ENCODE results near the gene NIPAL1. TPM values are rescaled to one million over a fixed set of nuclear protein-coding genes. Genes with fewer than 3 reads are reported as not detected.

NIPAL1 gene
- polyA plus RNA-seq, 1 experiment: 0.60 TPM

DNA sequence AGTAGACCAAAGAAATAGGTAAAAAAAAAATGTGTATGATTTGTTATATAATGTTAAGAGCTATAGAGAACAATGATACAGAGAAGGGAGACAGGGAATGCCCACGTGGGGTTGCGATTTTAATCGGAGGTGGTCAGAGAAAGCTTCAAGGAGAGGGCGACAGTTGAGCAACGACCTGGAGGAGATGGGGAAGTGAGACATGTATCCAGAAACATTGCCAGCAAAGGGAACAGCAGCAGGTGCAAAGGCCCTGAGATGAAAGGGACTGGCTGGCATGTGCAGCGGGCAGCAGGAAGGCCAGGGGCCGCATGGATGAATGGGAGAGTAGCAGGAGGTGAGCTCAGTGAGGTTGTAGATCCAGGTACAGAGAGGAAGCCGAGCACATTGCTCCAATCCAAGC lies 32.9 kb downstream of the NIPAL1 start:
- DNase-seq (ENCODE audit: low read depth): no peak
- Histone ChIP-seq H3K27me3 (ENCODE audit: control insufficient read depth, insufficient read depth, low read length) (peaks cover 3% of the 10 kb centered on the region; the same call in 1 of the 2 replicates), H3K4me3 (ENCODE audit: low read depth, low read length) (no peak overlapping the region), H3K36me3 (ENCODE audit: control insufficient read depth, insufficient read depth, low read length) (no peaks in the 10 kb centered on the region)
- CTCF ChIA-PET: interaction anchor here (0.7 to 3.2 kb wide), 2 partner anchors 10 to 16 kb away, joined by 3 to 13 read pairs; no protein-coding TSS in a partner anchor
- POLR2A ChIA-PET: interaction anchor here (0.6 kb wide), 1 partner anchor 86 kb away, joined by 3 read pairs; no protein-coding TSS in a partner anchor
- TF ChIP-seq, protein P1, sequence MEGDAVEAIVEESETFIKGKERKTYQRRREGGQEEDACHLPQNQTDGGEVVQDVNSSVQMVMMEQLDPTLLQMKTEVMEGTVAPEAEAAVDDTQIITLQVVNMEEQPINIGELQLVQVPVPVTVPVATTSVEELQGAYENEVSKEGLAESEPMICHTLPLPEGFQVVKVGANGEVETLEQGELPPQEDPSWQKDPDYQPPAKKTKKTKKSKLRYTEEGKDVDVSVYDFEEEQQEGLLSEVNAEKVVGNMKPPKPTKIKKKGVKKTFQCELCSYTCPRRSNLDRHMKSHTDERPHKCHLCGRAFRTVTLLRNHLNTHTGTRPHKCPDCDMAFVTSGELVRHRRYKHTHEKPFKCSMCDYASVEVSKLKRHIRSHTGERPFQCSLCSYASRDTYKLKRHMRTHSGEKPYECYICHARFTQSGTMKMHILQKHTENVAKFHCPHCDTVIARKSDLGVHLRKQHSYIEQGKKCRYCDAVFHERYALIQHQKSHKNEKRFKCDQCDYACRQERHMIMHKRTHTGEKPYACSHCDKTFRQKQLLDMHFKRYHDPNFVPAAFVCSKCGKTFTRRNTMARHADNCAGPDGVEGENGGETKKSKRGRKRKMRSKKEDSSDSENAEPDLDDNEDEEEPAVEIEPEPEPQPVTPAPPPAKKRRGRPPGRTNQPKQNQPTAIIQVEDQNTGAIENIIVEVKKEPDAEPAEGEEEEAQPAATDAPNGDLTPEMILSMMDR (IDR thresholded peaks at IDR 0.05; ENCODE audit: insufficient read depth, low read depth, low read length): no peak

- POLR2A ChIA-PET: no interaction called here
- no peaks in the 10 kb centered on the region for H3K36me3 ChIP-seq (ENCODE audit: control insufficient read depth, insufficient read depth, low read length)
- H3K27me3 ChIP-seq (ENCODE audit: control insufficient read depth, insufficient read depth, low read length): peaks cover 3% of the 10 kb centered on the region; the same call in 1 of the 2 replicates
- DNase-seq (ENCODE audit: low read depth): no peak
- TF ChIP-seq, protein P1 (IDR thresholded peaks at IDR 0.05; ENCODE audit: insufficient read depth, low read depth, low read length): no peak
- CTCF ChIA-PET: interaction anchor here (0.9 to 3.2 kb wide), 3 partner anchors 11 to 18 kb away, joined by 3 to 13 read pairs (median 3); no protein-coding TSS in a partner anchor
- no peak overlapping the region for H3K4me3 ChIP-seq (ENCODE audit: low read depth, low read length)
These were observed 34.5 kb downstream of the NIPAL1 start for GRCh38 chr4:48051078-48051477.

GRCh38 chr4:48058617-48059530 lies 42.3 kb downstream of the NIPAL1 start:
- no peaks in the 10 kb centered on the region for H3K36me3 ChIP-seq (ENCODE audit: control insufficient read depth, insufficient read depth, low read length)
- POLR2A ChIA-PET: no interaction called here
- no peaks in the 10 kb centered on the region; the same call in 1 of the 2 replicates for H3K27me3 ChIP-seq (ENCODE audit: control insufficient read depth, insufficient read depth, low read length)
- DNase-seq (ENCODE audit: low read depth): no peak
- H3K4me3 ChIP-seq (ENCODE audit: low read depth, low read length): no peak overlapping the region
- TF ChIP-seq, protein P1 (IDR thresholded peaks at IDR 0.05; ENCODE audit: insufficient read depth, low read depth, low read length): no peak
- CTCF ChIA-PET: interaction anchor here (1.0 to 1.4 kb wide), 2 partner anchors 9 to 25 kb away, joined by 3 read pairs; no protein-coding TSS in a partner anchor

DNA sequence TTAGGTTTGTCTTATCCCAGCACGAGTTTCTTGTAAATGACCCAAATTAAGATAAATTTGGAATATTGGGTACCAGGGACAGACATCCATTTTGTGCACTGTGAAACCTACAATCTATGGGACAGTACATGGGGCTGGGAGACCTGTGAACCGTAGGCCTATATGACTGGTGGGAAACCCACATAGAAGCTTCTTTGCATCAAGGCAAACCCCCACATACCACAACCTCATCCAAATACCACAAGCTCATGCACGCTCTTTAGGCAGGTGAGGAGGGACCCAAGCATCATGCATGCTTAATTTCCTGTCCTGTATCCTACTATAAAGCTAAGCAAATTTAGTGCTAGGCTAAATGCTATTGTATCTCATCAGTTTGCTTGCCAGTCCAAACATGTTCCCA lies 47.8 kb downstream of the NIPAL1 start:
- ChIA-PET CTCF (interaction anchor here (1.1 kb wide), 1 partner anchor 12 kb away, joined by 3 read pairs; no protein-coding TSS in a partner anchor), POLR2A (no interaction called here)
- no peak for DNase-seq (ENCODE audit: low read depth)
- no peak overlapping the region for H3K4me3 ChIP-seq (ENCODE audit: low read depth, low read length)
- TF ChIP-seq, protein P1 (IDR thresholded peaks at IDR 0.05; ENCODE audit: insufficient read depth, low read depth, low read length): no peak
- no peaks in the 10 kb centered on the region for H3K36me3 ChIP-seq (ENCODE audit: control insufficient read depth, insufficient read depth, low read length)
- 0 out of 2 replicates have a peak, but pooled peaks cover 2% of the 10 kb centered on the region for H3K27me3 ChIP-seq (ENCODE audit: control insufficient read depth, insufficient read depth, low read length)

DNA sequence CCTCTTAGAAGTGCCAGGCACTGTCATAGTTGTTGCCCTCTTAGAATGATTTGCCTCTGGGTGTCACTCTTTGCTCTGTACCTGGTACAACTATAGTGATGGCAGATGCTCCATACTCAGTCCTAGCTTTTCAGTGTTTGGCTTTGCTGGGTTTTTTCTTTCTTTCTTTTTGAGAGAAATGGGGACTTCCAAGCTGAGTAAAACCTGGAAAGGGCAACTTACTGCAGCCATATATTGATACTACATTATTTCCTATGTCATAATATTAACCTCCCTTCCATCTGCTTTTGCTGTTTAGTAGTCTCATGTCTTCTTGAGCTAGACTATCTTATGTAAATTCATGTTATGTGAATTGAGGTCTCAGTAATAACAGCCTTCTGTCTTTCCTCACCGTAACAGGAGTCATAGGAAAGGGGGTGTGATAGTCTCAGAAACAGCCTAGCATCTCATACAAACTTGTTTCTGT lies 49.0 kb downstream of the NIPAL1 start:
- Histone ChIP-seq H3K27me3 (ENCODE audit: control insufficient read depth, insufficient read depth, low read length) (0 out of 2 replicates have a peak, but pooled peaks cover 2% of the 10 kb centered on the region), H3K4me3 (ENCODE audit: low read depth, low read length) (no peak overlapping the region), H3K36me3 (ENCODE audit: control insufficient read depth, insufficient read depth, low read length) (no peaks in the 10 kb centered on the region)
- CTCF ChIA-PET: interaction anchor here (1.1 to 1.2 kb wide), 2 partner anchors 14 to 32 kb away, joined by 3 to 4 read pairs; no protein-coding TSS in a partner anchor
- DNase-seq (ENCODE audit: low read depth): no peak
- POLR2A ChIA-PET: no interaction called here
- TF ChIP-seq, protein P1 (IDR thresholded peaks at IDR 0.05; ENCODE audit: insufficient read depth, low read depth, low read length): no peak

Data from BJ (cell line).